Osteoblast (primary cell): ENCODE results near the gene TYRO3. TPM values are rescaled to one million over a fixed set of nuclear protein-coding genes. Genes with fewer than 3 reads are reported as not detected.

Experiments used
- DNase-seq: peaks from one replicate; pipeline ENCODE4 v3.0.0; 2011; ENCODE audit warnings: low spot score, mixed read lengths; ENCODE audit not compliant: insufficient read length; ENCODE audit errors: missing footprints
- H2AFZ ChIP-seq: 2 replicates; pipeline ENCODE4 v1.6.0; 2011; ENCODE audit warnings: mild to moderate bottlenecking, low read length
- H3K27ac ChIP-seq: 2 replicates; pipeline ENCODE4 v1.5.1; 2011; ENCODE audit warnings: mild to moderate bottlenecking, low read depth, low read length, moderate library complexity
- H3K27me3 ChIP-seq: 2 replicates; pipeline ENCODE4 v1.6.0; 2012; ENCODE audit warnings: mild to moderate bottlenecking, control low read depth, inconsistent platforms, low read length, moderate library complexity; ENCODE audit not compliant: insufficient read depth
- H3K36me3 ChIP-seq: 2 replicates; pipeline ENCODE4 v1.5.1; 2011; ENCODE audit warnings: mild to moderate bottlenecking, low read length, control low read depth, moderate library complexity; ENCODE audit not compliant: insufficient read depth
- H3K4me1 ChIP-seq: 2 replicates; pipeline ENCODE4 v1.5.1; 2011; ENCODE audit warnings: mild to moderate bottlenecking, low read length, control low read depth, moderate library complexity; ENCODE audit not compliant: insufficient read depth
- H3K4me2 ChIP-seq: 2 replicates; pipeline ENCODE4 v1.6.0; 2011; ENCODE audit warnings: mild to moderate bottlenecking, low read length; ENCODE audit not compliant: insufficient read depth
- H3K4me3 ChIP-seq: fragments of 200-600 bp; sonication (generic); 3 replicates; pipeline ENCODE4 v1.5.1; 2012; ENCODE audit warnings: mild to moderate bottlenecking, low read length, inconsistent platforms; ENCODE audit not compliant: insufficient read depth
- H3K79me2 ChIP-seq: 2 replicates; pipeline ENCODE4 v1.6.0; 2012; ENCODE audit warnings: mild to moderate bottlenecking, low read length, control low read depth, inconsistent platforms; ENCODE audit not compliant: insufficient read depth
- H3K9me3 ChIP-seq: 2 replicates; pipeline ENCODE4 v1.5.1; 2011; ENCODE audit warnings: low read depth, low read length, control low read depth
- H4K20me1 ChIP-seq: 2 replicates; pipeline ENCODE4 v1.6.0; 2012; ENCODE audit warnings: mild to moderate bottlenecking, low read length, control low read depth; ENCODE audit not compliant: insufficient read depth
- CTCF ChIP-seq: IDR thresholded peaks from 2 replicates; pipeline ENCODE4 v1.5.1; 2011; ENCODE audit warnings: mild to moderate bottlenecking, low read depth, low read length, moderate library complexity; ENCODE audit errors: extremely low read depth
- total RNA-seq: library from RNA; depleted of rRNA; stranded (reverse); fragments of >200 nt; gene quantifications from 2 replicates; pipeline ENCODE4 v1.2.3, GENCODE V29; 2012

Gene TYRO3
- total RNA-seq, 1 donor = 6.2 TPM

- Histone ChIP-seq H3K9me3 (no peaks in the 10 kb centered on the region), H3K36me3 (no peaks in the 10 kb centered on the region), H3K27ac (no peak overlapping the region), H2AFZ (no peak overlapping the region), H3K4me2 (no peak overlapping the region), H4K20me1 (peaks cover 3% of the 10 kb centered on the region), H3K27me3 (no peaks in the 10 kb centered on the region), H3K4me3 (no peak overlapping the region), H3K4me1 (peaks cover 14% of the 10 kb centered on the region), H3K79me2 (no peaks in the 10 kb centered on the region)
- DNase-seq = no peak
- TF ChIP-seq CTCF = no peak
Observed at GRCh38 chr15:41565702-41566101, 6.7 kb downstream of the TYRO3 start.

GRCh38 chr15:41566121-41566885 lies 7.3 kb downstream of the TYRO3 start:
- Histone ChIP-seq H3K27me3 (no peaks in the 10 kb centered on the region), H3K4me3 (no peak overlapping the region), H3K79me2 (no peaks in the 10 kb centered on the region), H3K4me2 (no peak overlapping the region), H3K9me3 (no peaks in the 10 kb centered on the region), H3K36me3 (no peaks in the 10 kb centered on the region), H3K27ac (no peak overlapping the region), H4K20me1 (no peaks in the 10 kb centered on the region), H3K4me1 (peaks cover 14% of the 10 kb centered on the region), H2AFZ (no peak overlapping the region)
- DNase-seq = no peak
- no peak for TF ChIP-seq CTCF

GRCh38 chr15:41567261-41567660 lies 8.2 kb downstream of the TYRO3 start:
- H3K36me3 ChIP-seq = no peaks in the 10 kb centered on the region
- H3K9me3 ChIP-seq = no peaks in the 10 kb centered on the region
- H3K4me3 ChIP-seq = no peak overlapping the region
- peaks cover 12% of the 10 kb centered on the region for H3K4me1 ChIP-seq
- H4K20me1 ChIP-seq = no peaks in the 10 kb centered on the region
- H2AFZ ChIP-seq = no peak overlapping the region
- H3K4me2 ChIP-seq = no peak overlapping the region
- H3K27me3 ChIP-seq = no peaks in the 10 kb centered on the region
- DNase-seq = no peak
- H3K79me2 ChIP-seq = no peaks in the 10 kb centered on the region
- TF ChIP-seq CTCF = no peak
- no peak overlapping the region for H3K27ac ChIP-seq

GRCh38 chr15:41567862-41568261 lies 8.8 kb downstream of the TYRO3 start:
- H4K20me1 ChIP-seq = no peaks in the 10 kb centered on the region
- no peak for DNase-seq
- H3K79me2 ChIP-seq = no peaks in the 10 kb centered on the region
- no peak overlapping the region for H2AFZ ChIP-seq
- H3K9me3 ChIP-seq = no peaks in the 10 kb centered on the region
- peaks cover 8% of the 10 kb centered on the region for H3K4me1 ChIP-seq
- TF ChIP-seq CTCF = no peak
- no peak overlapping the region for H3K4me2 ChIP-seq
- H3K4me3 ChIP-seq = no peak overlapping the region
- no peak overlapping the region for H3K27ac ChIP-seq
- no peaks in the 10 kb centered on the region for H3K27me3 ChIP-seq
- no peaks in the 10 kb centered on the region for H3K36me3 ChIP-seq
